ENCODE results near the gene CSF1.
"Not testable (repeated sequence)": the region's sequence is repeated elsewhere in the genome, so short reads cannot be mapped to it uniquely, and the experiment has no call there.

CSF1 gene

GRCh38 chr1:109950038-109950437 lies 39.4 kb downstream of the CSF1 start:
- DNase-seq (ENCODE audit: low spot score in 2 of 2) (no peak), ATAC-seq (replicated peaks; ENCODE audit: extremely low read depth, poor library complexity, severe bottlenecking) (no peak)
- Mint-ChIP-seq H3K9me3 (no peaks in the 10 kb centered on the region), H3K36me3 (ENCODE audit: insufficient read depth) (no peaks in the 10 kb centered on the region), H3K4me1 (no peaks in the 10 kb centered on the region), H3K27me3 (peaks cover 13% of the 10 kb centered on the region), H3K27ac (ENCODE audit: low read depth) (no peak overlapping the region), H3K4me3 (no peak overlapping the region)

- Mint-ChIP-seq H3K4me1 (no peaks in the 10 kb centered on the region), H3K9me3 (no peaks in the 10 kb centered on the region), H3K27ac (ENCODE audit: low read depth) (no peak overlapping the region), H3K27me3 (peaks cover 13% of the 10 kb centered on the region), H3K4me3 (no peak overlapping the region), H3K36me3 (ENCODE audit: insufficient read depth) (no peaks in the 10 kb centered on the region)
- no peak for ATAC-seq (replicated peaks; ENCODE audit: extremely low read depth, poor library complexity, severe bottlenecking)
- DNase-seq (ENCODE audit: low spot score in 2 of 2): no peak
Measured at GRCh38 chr1:109950509-109950908, 39.9 kb downstream of the CSF1 start.

- H3K36me3 Mint-ChIP-seq (ENCODE audit: insufficient read depth); H3K4me1 Mint-ChIP-seq; H3K27me3 Mint-ChIP-seq; DNase-seq (ENCODE audit: low spot score in 2 of 2); H3K27ac Mint-ChIP-seq (ENCODE audit: low read depth); H3K4me3 Mint-ChIP-seq; H3K9me3 Mint-ChIP-seq; ATAC-seq (replicated peaks; ENCODE audit: extremely low read depth, poor library complexity, severe bottlenecking): not testable (repeated sequence)
Measured at GRCh38 chr1:109951501-109951900, 40.9 kb downstream of the CSF1 start.

GRCh38 chr1:109954041-109954512 lies 43.4 kb downstream of the CSF1 start:
- DNase-seq (ENCODE audit: low spot score in 2 of 2) (no peak), ATAC-seq (replicated peaks; ENCODE audit: extremely low read depth, poor library complexity, severe bottlenecking) (no peak)
- Mint-ChIP-seq H3K27me3 (no peaks in the 10 kb centered on the region), H3K36me3 (ENCODE audit: insufficient read depth) (no peaks in the 10 kb centered on the region), H3K4me1 (no peaks in the 10 kb centered on the region), H3K9me3 (no peaks in the 10 kb centered on the region), H3K27ac (ENCODE audit: low read depth) (no peak overlapping the region), H3K4me3 (no peak overlapping the region)

- H3K4me3 Mint-ChIP-seq: no peak overlapping the region
- ATAC-seq (replicated peaks; ENCODE audit: extremely low read depth, poor library complexity, severe bottlenecking) (no peak), DNase-seq (ENCODE audit: low spot score in 2 of 2) (no peak)
- H3K27ac Mint-ChIP-seq (ENCODE audit: low read depth): no peak overlapping the region
- H3K4me1 Mint-ChIP-seq: no peaks in the 10 kb centered on the region
- no peaks in the 10 kb centered on the region for H3K36me3 Mint-ChIP-seq (ENCODE audit: insufficient read depth)
- peaks cover 15% of the 10 kb centered on the region for H3K27me3 Mint-ChIP-seq
- no peaks in the 10 kb centered on the region for H3K9me3 Mint-ChIP-seq
Measured at GRCh38 chr1:109959632-109959973, 49.0 kb downstream of the CSF1 start.

GRCh38 chr1:109959974-109960744 lies 49.5 kb downstream of the CSF1 start:
- Mint-ChIP-seq H3K27ac (ENCODE audit: low read depth) (no peak overlapping the region), H3K4me1 (no peaks in the 10 kb centered on the region), H3K27me3 (peaks cover 15% of the 10 kb centered on the region), H3K4me3 (no peak overlapping the region), H3K36me3 (ENCODE audit: insufficient read depth) (no peaks in the 10 kb centered on the region), H3K9me3 (no peaks in the 10 kb centered on the region)
- DNase-seq (ENCODE audit: low spot score in 2 of 2): no peak
- no peak for ATAC-seq (replicated peaks; ENCODE audit: extremely low read depth, poor library complexity, severe bottlenecking)

- H3K4me3 Mint-ChIP-seq: no peak overlapping the region
- DNase-seq (ENCODE audit: low spot score in 2 of 2) (no peak), ATAC-seq (replicated peaks; ENCODE audit: extremely low read depth, poor library complexity, severe bottlenecking) (no peak)
- no peaks in the 10 kb centered on the region for H3K4me1 Mint-ChIP-seq
- no peaks in the 10 kb centered on the region for H3K36me3 Mint-ChIP-seq (ENCODE audit: insufficient read depth)
- H3K27me3 Mint-ChIP-seq: peaks cover 15% of the 10 kb centered on the region
- no peak overlapping the region for H3K27ac Mint-ChIP-seq (ENCODE audit: low read depth)
- no peaks in the 10 kb centered on the region for H3K9me3 Mint-ChIP-seq
Measured at GRCh38 chr1:109960745-109961094, 50.1 kb downstream of the CSF1 start.

GRCh38 chr1:109963864-109964263 lies 53.2 kb downstream of the CSF1 start:
- no peak overlapping the region for H3K4me3 Mint-ChIP-seq
- no peaks in the 10 kb centered on the region for H3K36me3 Mint-ChIP-seq (ENCODE audit: insufficient read depth)
- DNase-seq (ENCODE audit: low spot score in 2 of 2) (no peak), ATAC-seq (replicated peaks; ENCODE audit: extremely low read depth, poor library complexity, severe bottlenecking) (no peak)
- no peak overlapping the region for H3K27ac Mint-ChIP-seq (ENCODE audit: low read depth)
- no peaks in the 10 kb centered on the region for H3K4me1 Mint-ChIP-seq
- H3K27me3 Mint-ChIP-seq: peaks cover 15% of the 10 kb centered on the region
- H3K9me3 Mint-ChIP-seq: no peaks in the 10 kb centered on the region

GRCh38 chr1:109969146-109969829 lies 58.6 kb downstream of the CSF1 start:
- no peak overlapping the region for H3K27ac Mint-ChIP-seq (ENCODE audit: low read depth)
- H3K4me3 Mint-ChIP-seq: no peak overlapping the region
- peaks cover 2% of the 10 kb centered on the region for H3K36me3 Mint-ChIP-seq (ENCODE audit: insufficient read depth)
- no peaks in the 10 kb centered on the region for H3K4me1 Mint-ChIP-seq
- H3K27me3 Mint-ChIP-seq: peaks cover 2% of the 10 kb centered on the region
- DNase-seq (ENCODE audit: low spot score in 2 of 2) (no peak), ATAC-seq (replicated peaks; ENCODE audit: extremely low read depth, poor library complexity, severe bottlenecking) (peak; percentile 43)
- no peaks in the 10 kb centered on the region for H3K9me3 Mint-ChIP-seq

GRCh38 chr1:109969907-109970306 lies 59.3 kb downstream of the CSF1 start:
- Mint-ChIP-seq H3K4me3 (no peak overlapping the region), H3K9me3 (no peaks in the 10 kb centered on the region), H3K4me1 (no peaks in the 10 kb centered on the region), H3K27ac (ENCODE audit: low read depth) (no peak overlapping the region), H3K36me3 (ENCODE audit: insufficient read depth) (peaks cover 2% of the 10 kb centered on the region), H3K27me3 (no peaks in the 10 kb centered on the region)
- DNase-seq (ENCODE audit: low spot score in 2 of 2) (no peak), ATAC-seq (replicated peaks; ENCODE audit: extremely low read depth, poor library complexity, severe bottlenecking) (no peak)

- Mint-ChIP-seq H3K4me1 (no peaks in the 10 kb centered on the region), H3K27me3 (peaks cover 8% of the 10 kb centered on the region), H3K27ac (ENCODE audit: low read depth) (no peak overlapping the region), H3K36me3 (ENCODE audit: insufficient read depth) (peaks cover 2% of the 10 kb centered on the region), H3K9me3 (no peaks in the 10 kb centered on the region), H3K4me3 (no peak overlapping the region)
- DNase-seq (ENCODE audit: low spot score in 2 of 2) (no peak), ATAC-seq (replicated peaks; ENCODE audit: extremely low read depth, poor library complexity, severe bottlenecking) (no peak)
Measured at GRCh38 chr1:109971559-109971958, 60.9 kb downstream of the CSF1 start.

GRCh38 chr1:109974191-109974590 lies 63.5 kb downstream of the CSF1 start:
- peaks cover 34% of the 10 kb centered on the region for H3K27me3 Mint-ChIP-seq
- no peak for DNase-seq (ENCODE audit: low spot score in 2 of 2)
- H3K36me3 Mint-ChIP-seq (ENCODE audit: insufficient read depth): peaks cover 2% of the 10 kb centered on the region
- H3K27ac Mint-ChIP-seq (ENCODE audit: low read depth): no peak overlapping the region
- ATAC-seq (replicated peaks; ENCODE audit: extremely low read depth, poor library complexity, severe bottlenecking): no peak
- H3K4me3 Mint-ChIP-seq: no peak overlapping the region
- H3K4me1 Mint-ChIP-seq: no peaks in the 10 kb centered on the region
- H3K9me3 Mint-ChIP-seq: no peaks in the 10 kb centered on the region

GRCh38 chr1:109975718-109976117 lies 65.1 kb downstream of the CSF1 start:
- no peaks in the 10 kb centered on the region for H3K4me1 Mint-ChIP-seq
- DNase-seq (ENCODE audit: low spot score in 2 of 2): no peak
- H3K27ac Mint-ChIP-seq (ENCODE audit: low read depth): no peak overlapping the region
- H3K36me3 Mint-ChIP-seq (ENCODE audit: insufficient read depth): no peaks in the 10 kb centered on the region
- no peak for ATAC-seq (replicated peaks; ENCODE audit: extremely low read depth, poor library complexity, severe bottlenecking)
- H3K9me3 Mint-ChIP-seq: no peaks in the 10 kb centered on the region
- H3K27me3 Mint-ChIP-seq: peaks cover 41% of the 10 kb centered on the region
- no peak overlapping the region for H3K4me3 Mint-ChIP-seq

Data from central memory CD8-positive, alpha-beta T cell (primary cell).